ENCODE results near the gene SLC66A2. TPM values are rescaled to one million over a fixed set of nuclear protein-coding genes. Genes with fewer than 3 reads are reported as not detected.

Gene SLC66A2
- total RNA-seq, 1 donor, result 35.8 TPM

DNA sequence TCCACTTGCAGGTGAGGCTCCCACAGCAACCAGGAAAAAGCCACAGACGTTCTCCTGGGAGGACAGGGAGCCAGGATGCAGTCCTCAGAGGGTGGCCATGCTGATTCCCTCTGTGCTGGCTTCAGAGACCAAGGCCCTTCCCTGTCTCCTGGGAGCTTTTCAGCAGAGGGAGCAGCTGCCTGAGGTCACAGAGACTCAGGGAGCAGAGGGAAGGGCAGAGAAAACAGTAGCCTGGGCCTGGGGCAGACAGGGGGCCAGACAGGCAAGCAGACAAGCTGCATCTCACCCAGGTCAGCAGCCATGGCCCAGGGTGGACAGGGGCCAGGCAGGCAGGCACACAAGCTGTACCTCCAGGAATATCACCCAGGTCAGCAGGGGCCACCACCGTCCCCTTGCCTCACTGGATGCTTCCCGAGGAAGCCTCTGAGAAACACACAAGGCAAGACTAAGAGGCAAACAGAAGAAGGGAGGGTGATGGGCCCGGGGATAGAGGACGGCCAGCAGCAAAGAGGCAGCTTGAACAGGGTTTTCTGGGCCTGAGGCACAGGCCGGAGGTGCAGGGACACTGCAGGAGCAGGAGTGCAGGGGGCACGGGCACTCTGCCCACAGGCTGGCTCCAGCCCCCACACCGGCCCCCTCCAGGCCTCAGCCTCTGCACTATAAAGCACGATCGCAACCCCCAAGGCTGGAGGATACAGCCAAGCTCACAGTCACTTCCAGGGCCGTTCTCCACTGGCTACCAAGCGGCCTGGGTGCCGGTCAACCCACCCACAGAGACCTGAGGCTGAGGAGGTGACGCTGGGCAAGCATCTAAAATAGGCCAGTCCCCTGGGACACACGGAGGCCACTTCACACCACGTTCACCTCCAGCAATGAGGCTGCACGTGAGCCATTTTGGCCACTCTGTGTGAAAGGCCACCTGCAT is 6.1 kb downstream of the SLC66A2 start:
- Histone ChIP-seq H3K9me3 (ENCODE audit: low read depth, low read length) (no peaks in the 10 kb centered on the region), H2AFZ (ENCODE audit: low read length) (no peak overlapping the region), H3K27me3 (ENCODE audit: insufficient read depth, low read length) (no peaks in the 10 kb centered on the region), H4K20me1 (ENCODE audit: insufficient read depth, low read length) (peaks cover 65% of the 10 kb centered on the region), H3K79me2 (ENCODE audit: insufficient read depth, low read length) (peaks cover 96% of the 10 kb centered on the region), H3K4me3 (ENCODE audit: insufficient read depth, low read length) (no peak overlapping the region), H3K4me1 (ENCODE audit: insufficient read depth, low read length) (peaks cover 9% of the 10 kb centered on the region), H3K27ac (ENCODE audit: low read depth, low read length) (no peak overlapping the region), H3K4me2 (ENCODE audit: insufficient read depth, low read length) (no peak overlapping the region), H3K36me3 (ENCODE audit: insufficient read depth, low read length) (peaks cover 31% of the 10 kb centered on the region)
- peak; percentile 76 for DNase-seq (ENCODE audit: insufficient read length, low spot score, missing footprints)
- TF ChIP-seq, protein P1, sequence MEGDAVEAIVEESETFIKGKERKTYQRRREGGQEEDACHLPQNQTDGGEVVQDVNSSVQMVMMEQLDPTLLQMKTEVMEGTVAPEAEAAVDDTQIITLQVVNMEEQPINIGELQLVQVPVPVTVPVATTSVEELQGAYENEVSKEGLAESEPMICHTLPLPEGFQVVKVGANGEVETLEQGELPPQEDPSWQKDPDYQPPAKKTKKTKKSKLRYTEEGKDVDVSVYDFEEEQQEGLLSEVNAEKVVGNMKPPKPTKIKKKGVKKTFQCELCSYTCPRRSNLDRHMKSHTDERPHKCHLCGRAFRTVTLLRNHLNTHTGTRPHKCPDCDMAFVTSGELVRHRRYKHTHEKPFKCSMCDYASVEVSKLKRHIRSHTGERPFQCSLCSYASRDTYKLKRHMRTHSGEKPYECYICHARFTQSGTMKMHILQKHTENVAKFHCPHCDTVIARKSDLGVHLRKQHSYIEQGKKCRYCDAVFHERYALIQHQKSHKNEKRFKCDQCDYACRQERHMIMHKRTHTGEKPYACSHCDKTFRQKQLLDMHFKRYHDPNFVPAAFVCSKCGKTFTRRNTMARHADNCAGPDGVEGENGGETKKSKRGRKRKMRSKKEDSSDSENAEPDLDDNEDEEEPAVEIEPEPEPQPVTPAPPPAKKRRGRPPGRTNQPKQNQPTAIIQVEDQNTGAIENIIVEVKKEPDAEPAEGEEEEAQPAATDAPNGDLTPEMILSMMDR (IDR thresholded peaks at IDR 0.05; ENCODE audit: extremely low read depth, low read depth, low read length), result no peak

- Histone ChIP-seq H3K27me3 (ENCODE audit: insufficient read depth, low read length) (no peaks in the 10 kb centered on the region), H3K4me1 (ENCODE audit: insufficient read depth, low read length) (peaks cover 4% of the 10 kb centered on the region), H3K27ac (ENCODE audit: low read depth, low read length) (no peak overlapping the region), H2AFZ (ENCODE audit: low read length) (no peak overlapping the region), H3K36me3 (ENCODE audit: insufficient read depth, low read length) (peaks cover 31% of the 10 kb centered on the region), H3K79me2 (ENCODE audit: insufficient read depth, low read length) (peaks cover 96% of the 10 kb centered on the region), H3K4me3 (ENCODE audit: insufficient read depth, low read length) (no peak overlapping the region), H3K9me3 (ENCODE audit: low read depth, low read length) (no peaks in the 10 kb centered on the region), H3K4me2 (ENCODE audit: insufficient read depth, low read length) (no peak overlapping the region), H4K20me1 (ENCODE audit: insufficient read depth, low read length) (peaks cover 59% of the 10 kb centered on the region)
- TF ChIP-seq, protein P1 (IDR thresholded peaks at IDR 0.05; ENCODE audit: extremely low read depth, low read depth, low read length), result no peak
- no peak for DNase-seq (ENCODE audit: insufficient read length, low spot score, missing footprints)
These were observed 6.7 kb downstream of the SLC66A2 start for GRCh38 chr18:79944746-79945117.

- TF ChIP-seq, protein P1 (IDR thresholded peaks at IDR 0.05; ENCODE audit: extremely low read depth, low read depth, low read length), result no peak
- Histone ChIP-seq H3K27ac (ENCODE audit: low read depth, low read length) (no peak overlapping the region), H3K9me3 (ENCODE audit: low read depth, low read length) (no peaks in the 10 kb centered on the region), H3K4me2 (ENCODE audit: insufficient read depth, low read length) (no peak overlapping the region), H3K79me2 (ENCODE audit: insufficient read depth, low read length) (peaks cover 97% of the 10 kb centered on the region), H3K4me3 (ENCODE audit: insufficient read depth, low read length) (no peak overlapping the region), H3K4me1 (ENCODE audit: insufficient read depth, low read length) (no peaks in the 10 kb centered on the region), H3K27me3 (ENCODE audit: insufficient read depth, low read length) (no peaks in the 10 kb centered on the region), H2AFZ (ENCODE audit: low read length) (no peak overlapping the region), H4K20me1 (ENCODE audit: insufficient read depth, low read length) (peaks cover 56% of the 10 kb centered on the region), H3K36me3 (ENCODE audit: insufficient read depth, low read length) (peaks cover 31% of the 10 kb centered on the region)
- DNase-seq (ENCODE audit: insufficient read length, low spot score, missing footprints), result peak; percentile 71
These were observed 7.2 kb downstream of the SLC66A2 start for GRCh38 chr18:79944126-79944731.

- H3K36me3 ChIP-seq (ENCODE audit: insufficient read depth, low read length), result peaks cover 25% of the 10 kb centered on the region
- no peak overlapping the region for H3K4me3 ChIP-seq (ENCODE audit: insufficient read depth, low read length)
- TF ChIP-seq, protein P1 (IDR thresholded peaks at IDR 0.05; ENCODE audit: extremely low read depth, low read depth, low read length), result no peak
- peak; percentile 27 for DNase-seq (ENCODE audit: insufficient read length, low spot score, missing footprints)
- no peak overlapping the region for H3K4me2 ChIP-seq (ENCODE audit: insufficient read depth, low read length)
- H4K20me1 ChIP-seq (ENCODE audit: insufficient read depth, low read length), result peaks cover 54% of the 10 kb centered on the region
- H3K4me1 ChIP-seq (ENCODE audit: insufficient read depth, low read length), result no peaks in the 10 kb centered on the region
- H3K27me3 ChIP-seq (ENCODE audit: insufficient read depth, low read length), result no peaks in the 10 kb centered on the region
- no peak overlapping the region for H2AFZ ChIP-seq (ENCODE audit: low read length)
- H3K27ac ChIP-seq (ENCODE audit: low read depth, low read length), result no peak overlapping the region
- H3K79me2 ChIP-seq (ENCODE audit: insufficient read depth, low read length), result peaks cover 94% of the 10 kb centered on the region
- H3K9me3 ChIP-seq (ENCODE audit: low read depth, low read length), result no peaks in the 10 kb centered on the region
These were observed 7.8 kb downstream of the SLC66A2 start for GRCh38 chr18:79943608-79944125.

All from osteoblast (primary cell).